Vagina (tissue), 2 donors: ENCODE data around the gene CATSPERB. TPM values are rescaled to one million over a fixed set of nuclear protein-coding genes. Genes with fewer than 3 reads are reported as not detected.
"Not testable (repeated sequence)": the region's sequence is repeated elsewhere in the genome, so short reads cannot be mapped to it uniquely, and the experiment has no call there.

Experiments used
- DNase-seq, 2 donors: peaks; one replicate each; pipeline ENCODE4 v3.0.0-alpha.2; 2017; ENCODE audit errors: extremely low spot score in 2 of 2
- H3K27ac ChIP-seq: fragments of 200-600 bp; sonication (generic); one replicate; pipeline ENCODE4 v1.5.1; 2019
- H3K27me3 ChIP-seq: fragments of 200-600 bp; sonication (generic); one replicate; pipeline ENCODE4 v1.5.1; 2019
- H3K36me3 ChIP-seq, 2 donors: fragments of 200-600 bp; sonication (generic); one replicate each; pipeline ENCODE4 v1.5.1; 2017 to 2019
- H3K4me1 ChIP-seq: fragments of 200-600 bp; sonication (generic); one replicate; pipeline ENCODE4 v1.5.1; 2019
- H3K4me3 ChIP-seq, 2 donors: fragments of 200-600 bp; sonication (generic); 1 replicate in 1 of 2; 2 replicates in 1 of 2; pipeline ENCODE4 v1.5.1; 2016 to 2019
- H3K9me3 ChIP-seq: fragments of 200-600 bp; sonication (generic); one replicate; pipeline ENCODE4 v1.5.1; 2019
- CTCF ChIP-seq, 3 experiments: fragments of 450-650 bp in 2 of 3; fragments of 200-600 bp in 1 of 3; sonication (generic) in 1 of 3; IDR thresholded peaks; one replicate each; pipeline ENCODE4 v1.5.1; 2017 to 2019; ENCODE audit warnings: antibody characterized with exemption in 3 of 3, mild to moderate bottlenecking in 2 of 3, moderate library complexity in 2 of 3
- POLR2A ChIP-seq, 2 donors: fragments of 450-650 bp; IDR thresholded peaks; one replicate each; pipeline ENCODE4 v1.6.1; 2017; ENCODE audit warnings: antibody characterized with exemption in 2 of 2, mild to moderate bottlenecking in 2 of 2, moderate library complexity in 2 of 2
- POLR2AphosphoS5 ChIP-seq, 2 donors: sonication (generic); formaldehyde crosslinking; IDR thresholded peaks; one replicate each; pipeline ENCODE4 v1.9.0; 2017; ENCODE audit warnings: antibody characterized with exemption in 2 of 2, mild to moderate bottlenecking in 2 of 2, low read depth in 1 of 2; ENCODE audit not compliant: insufficient read depth in 1 of 2
- intact Hi-C: fragments of 100-400 bp; cut with DNase I; formaldehyde crosslinking; loops from one replicate; pipeline ENCODE4 v1.15.1; 2023
- total RNA-seq: library from RNA; depleted of rRNA; stranded (reverse); fragments of >200 nt; gene quantifications from one replicate; pipeline ENCODE4 v1.2.3, GENCODE V29; 2016

CATSPERB gene
- total RNA-seq, 1 donor from 2014 or later: 5.2 TPM

- no peaks in the 10 kb centered on the region for H3K27me3 ChIP-seq
- no peaks in the 10 kb centered on the region for H3K4me1 ChIP-seq
- no peaks in the 10 kb centered on the region for H3K9me3 ChIP-seq
- TF ChIP-seq POLR2A (IDR thresholded peaks at IDR 0.05): no peak
- TF ChIP-seq CTCF (IDR thresholded peaks at IDR 0.05): no peak
- TF ChIP-seq POLR2AphosphoS5 (IDR thresholded peaks at IDR 0.05; ENCODE audit: insufficient read depth in 1 of 2, low read depth in 1 of 2): no peak
- intact Hi-C loops: no loop called here
- no peak overlapping the region for H3K27ac ChIP-seq
- DNase-seq: no peak
- no peak overlapping the region for H3K4me3 ChIP-seq
- no peaks in the 10 kb centered on the region for H3K36me3 ChIP-seq
These were observed 131.9 kb downstream of the CATSPERB start for GRCh38 chr14:91599994-91600393.

- no peaks in the 10 kb centered on the region for H3K9me3 ChIP-seq
- TF ChIP-seq POLR2A (IDR thresholded peaks at IDR 0.05): no peak
- TF ChIP-seq POLR2AphosphoS5 (IDR thresholded peaks at IDR 0.05; ENCODE audit: insufficient read depth in 1 of 2, low read depth in 1 of 2): no peak
- no peak for TF ChIP-seq CTCF (IDR thresholded peaks at IDR 0.05)
- H3K4me1 ChIP-seq: no peaks in the 10 kb centered on the region
- no peak overlapping the region for H3K27ac ChIP-seq
- H3K4me3 ChIP-seq: no peak overlapping the region
- H3K36me3 ChIP-seq: no peaks in the 10 kb centered on the region
- DNase-seq: no peak
- no peaks in the 10 kb centered on the region for H3K27me3 ChIP-seq
- intact Hi-C loops: no loop called here
These were observed 136.2 kb downstream of the CATSPERB start for GRCh38 chr14:91595736-91596135.

GRCh38 chr14:91593957-91594356 is 137.9 kb downstream of the CATSPERB start:
- H3K4me3 ChIP-seq, intact Hi-C loops: not testable (repeated sequence)

DNA sequence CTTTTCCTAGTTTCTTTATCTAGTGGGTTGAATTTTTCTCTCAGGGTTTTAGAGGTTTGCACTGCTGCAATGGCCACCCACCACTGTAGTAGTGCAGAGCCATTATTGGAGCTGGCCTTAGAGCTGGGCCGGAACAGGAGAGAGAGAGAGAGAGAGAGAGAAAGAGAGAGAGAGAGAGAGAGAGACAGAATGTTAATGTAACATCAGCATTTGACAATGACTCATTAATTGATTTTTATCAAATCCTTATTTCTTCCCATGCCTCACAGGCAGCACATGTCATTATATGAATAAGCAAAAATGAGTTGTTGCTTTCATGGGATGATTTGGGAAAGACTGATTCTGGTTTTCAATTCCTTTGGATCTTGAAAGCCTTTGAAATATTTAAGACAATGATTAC is 145.5 kb downstream of the CATSPERB start:
- Histone ChIP-seq H3K4me1 (no peaks in the 10 kb centered on the region), H3K36me3 (no peaks in the 10 kb centered on the region), H3K9me3 (no peaks in the 10 kb centered on the region), H3K27ac (no peak overlapping the region), H3K4me3 (no peak overlapping the region), H3K27me3 (no peaks in the 10 kb centered on the region)
- TF ChIP-seq POLR2AphosphoS5 (IDR thresholded peaks at IDR 0.05; ENCODE audit: insufficient read depth in 1 of 2, low read depth in 1 of 2) (no peak), CTCF (IDR thresholded peaks at IDR 0.05) (no peak), POLR2A (IDR thresholded peaks at IDR 0.05) (no peak)
- intact Hi-C loops: no loop called here
- DNase-seq: no peak

More at GRCh38 chr14:91593957-91594356, 137.9 kb downstream of the CATSPERB start:
- not testable (repeated sequence) for H3K27ac ChIP-seq, H3K36me3 ChIP-seq, H3K9me3 ChIP-seq, H3K4me1 ChIP-seq, H3K27me3 ChIP-seq, DNase-seq

GRCh38 chr14:91585856-91586255 is 146.0 kb downstream of the CATSPERB start:
- intact Hi-C loops: no loop called here
- Histone ChIP-seq H3K27ac (no peak overlapping the region), H3K9me3 (no peaks in the 10 kb centered on the region), H3K4me1 (no peaks in the 10 kb centered on the region), H3K27me3 (no peaks in the 10 kb centered on the region), H3K36me3 (no peaks in the 10 kb centered on the region), H3K4me3 (no peak overlapping the region)
- no peak for DNase-seq
- no peak for TF ChIP-seq POLR2AphosphoS5 (IDR thresholded peaks at IDR 0.05; ENCODE audit: insufficient read depth in 1 of 2, low read depth in 1 of 2)
- no peak for TF ChIP-seq POLR2A (IDR thresholded peaks at IDR 0.05)
- TF ChIP-seq CTCF (IDR thresholded peaks at IDR 0.05): no peak

DNA sequence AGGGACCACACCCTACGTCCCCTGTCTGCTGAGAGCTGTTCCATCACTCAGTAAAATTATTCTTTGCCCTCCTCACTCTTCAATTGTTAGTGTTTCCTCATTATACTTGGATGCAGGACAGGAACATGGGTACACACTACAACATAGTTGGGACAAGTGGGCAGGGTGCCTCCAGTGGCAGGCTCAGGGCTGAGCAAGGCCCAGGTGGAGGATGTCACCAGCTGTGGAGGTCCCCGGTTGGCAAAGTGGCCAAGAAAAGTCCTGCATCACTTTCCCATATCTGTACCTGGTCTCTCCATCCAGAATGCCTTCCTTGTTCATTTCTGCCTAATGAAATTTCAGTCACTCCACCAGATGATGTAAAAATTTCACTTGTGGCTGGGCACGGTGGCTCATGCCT is 149.1 kb downstream of the CATSPERB start:
- intact Hi-C loops: no loop called here
- TF ChIP-seq POLR2A (IDR thresholded peaks at IDR 0.05) (no peak), POLR2AphosphoS5 (IDR thresholded peaks at IDR 0.05; ENCODE audit: insufficient read depth in 1 of 2, low read depth in 1 of 2) (no peak), CTCF (IDR thresholded peaks at IDR 0.05) (no peak)
- Histone ChIP-seq H3K27me3 (no peaks in the 10 kb centered on the region), H3K4me1 (no peaks in the 10 kb centered on the region), H3K4me3 (no peak overlapping the region), H3K36me3 (no peaks in the 10 kb centered on the region), H3K27ac (no peak overlapping the region), H3K9me3 (no peaks in the 10 kb centered on the region)
- no peak for DNase-seq
